ENCODE data around the gene EXOC3.
"Not testable (repeated sequence)": the region's sequence is repeated elsewhere in the genome, so short reads cannot be mapped to it uniquely, and the experiment has no call there.

The EXOC3 gene

GRCh38 chr5:458547-459353 is 15.8 kb downstream of the EXOC3 start:
- no peak for DNase-seq

- no peak for DNase-seq
Observed at GRCh38 chr5:459562-460272, 16.7 kb downstream of the EXOC3 start.

GRCh38 chr5:460273-460625 is 17.3 kb downstream of the EXOC3 start:
- DNase-seq = no peak

DNA sequence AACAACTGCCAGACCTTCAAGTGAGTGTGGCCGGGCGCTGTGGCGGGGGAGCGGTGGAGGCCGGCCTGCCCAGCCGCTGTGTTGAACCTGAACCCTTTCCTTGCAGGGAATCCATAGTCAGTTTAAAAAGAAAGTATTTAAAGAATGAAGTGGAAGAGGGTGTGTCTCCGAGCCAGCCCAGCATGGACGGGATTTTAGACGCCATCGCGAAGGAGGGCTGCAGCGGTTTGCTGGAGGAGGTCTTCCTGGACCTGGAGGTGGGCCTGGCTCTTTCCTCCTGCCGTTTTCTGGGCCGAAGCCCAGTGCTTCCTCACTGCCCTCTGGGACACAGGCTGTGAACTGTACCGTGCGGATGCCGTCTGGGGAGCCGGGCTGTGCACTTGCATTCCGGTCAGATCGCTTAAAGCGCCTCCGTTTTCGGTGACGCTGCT is 19.1 kb downstream of the EXOC3 start:
- no peak for DNase-seq

DNA sequence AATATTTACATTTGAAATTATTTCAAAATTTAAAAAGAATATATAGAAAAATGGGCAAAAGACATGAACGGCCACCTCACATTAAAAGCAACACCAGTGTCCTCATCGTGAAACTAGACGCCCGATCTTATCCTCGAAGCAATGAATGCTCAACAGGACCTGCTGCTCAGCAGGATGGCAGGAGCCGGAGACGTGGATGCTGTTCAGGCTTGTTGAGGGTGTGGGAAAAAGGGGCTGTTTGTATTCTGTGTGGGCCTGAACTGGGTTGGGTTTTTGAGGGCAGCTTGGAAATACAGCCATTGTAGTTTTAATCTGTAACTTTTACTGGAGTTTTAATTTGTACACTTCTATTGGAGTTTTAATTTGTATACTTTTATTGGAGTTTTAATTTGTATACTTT is 20.3 kb downstream of the EXOC3 start:
- no peak for DNase-seq

- DNase-seq = no peak
Observed at GRCh38 chr5:463952-464351, 21.0 kb downstream of the EXOC3 start.

GRCh38 chr5:464446-464842 is 21.5 kb downstream of the EXOC3 start:
- no peak for DNase-seq

DNA sequence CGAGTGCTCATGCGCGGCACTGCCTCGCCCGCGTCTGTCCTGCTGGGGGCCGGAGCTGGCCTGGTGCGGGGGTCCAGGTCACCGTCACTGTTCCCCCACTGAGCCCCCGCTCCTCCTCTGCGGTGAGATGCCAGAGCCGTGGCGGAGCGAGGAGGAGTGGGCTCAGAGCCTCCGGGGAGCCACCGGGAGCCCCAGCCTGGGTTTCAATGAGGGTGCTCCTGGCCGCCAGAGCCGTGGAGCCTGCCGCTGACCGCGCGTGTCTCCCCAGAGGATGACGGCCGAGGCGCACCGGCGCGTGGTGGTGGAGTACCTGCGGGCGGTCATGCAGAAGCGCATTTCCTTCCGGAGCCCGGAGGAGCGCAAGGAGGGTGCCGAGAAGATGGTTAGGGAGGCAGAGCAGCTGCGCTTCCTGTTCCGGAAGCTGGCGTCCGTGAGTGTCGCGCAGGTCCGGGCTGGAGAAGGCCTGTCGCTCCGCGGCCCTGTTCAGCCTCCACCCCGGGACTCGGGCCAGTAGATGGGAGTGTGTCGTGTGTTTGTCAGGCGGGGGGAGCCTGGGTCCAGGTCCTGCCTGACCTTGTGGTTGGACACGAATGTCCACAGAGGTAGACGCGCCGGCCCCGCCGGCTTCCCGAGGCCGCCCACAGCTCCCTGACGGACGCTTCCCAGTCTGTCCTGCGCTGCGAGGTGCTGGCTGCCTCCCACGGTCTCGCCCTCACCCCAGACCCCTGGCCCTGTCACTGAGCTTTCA is 22.0 kb downstream of the EXOC3 start:
- no peak for DNase-seq

- no peak for DNase-seq
Observed at GRCh38 chr5:465591-466403, 22.8 kb downstream of the EXOC3 start.

- no peak for DNase-seq
Observed at GRCh38 chr5:466661-467310, 23.8 kb downstream of the EXOC3 start.

DNA sequence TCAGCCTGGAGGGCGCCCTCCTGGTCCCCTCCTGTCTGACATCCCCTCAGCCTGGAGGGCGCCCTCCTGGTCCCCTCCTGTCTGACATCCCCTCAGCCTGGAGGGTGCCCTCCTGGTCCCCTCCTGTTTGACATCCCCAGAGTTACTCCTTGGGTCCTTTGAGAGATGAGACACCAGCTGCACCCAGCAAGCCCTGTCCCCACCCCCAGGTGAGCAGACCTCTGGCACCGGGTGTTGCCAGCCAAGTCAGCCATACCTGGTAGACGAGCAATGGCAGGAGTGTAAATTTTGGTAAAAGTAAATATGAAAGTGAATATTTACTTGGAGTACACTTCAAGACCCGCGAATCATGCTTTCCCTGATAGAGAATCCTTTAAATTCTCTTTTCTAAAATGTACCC is 25.4 kb downstream of the EXOC3 start:
- DNase-seq = no peak

- no peak for DNase-seq
Observed at GRCh38 chr5:469752-470483, 26.9 kb downstream of the EXOC3 start.

DNA sequence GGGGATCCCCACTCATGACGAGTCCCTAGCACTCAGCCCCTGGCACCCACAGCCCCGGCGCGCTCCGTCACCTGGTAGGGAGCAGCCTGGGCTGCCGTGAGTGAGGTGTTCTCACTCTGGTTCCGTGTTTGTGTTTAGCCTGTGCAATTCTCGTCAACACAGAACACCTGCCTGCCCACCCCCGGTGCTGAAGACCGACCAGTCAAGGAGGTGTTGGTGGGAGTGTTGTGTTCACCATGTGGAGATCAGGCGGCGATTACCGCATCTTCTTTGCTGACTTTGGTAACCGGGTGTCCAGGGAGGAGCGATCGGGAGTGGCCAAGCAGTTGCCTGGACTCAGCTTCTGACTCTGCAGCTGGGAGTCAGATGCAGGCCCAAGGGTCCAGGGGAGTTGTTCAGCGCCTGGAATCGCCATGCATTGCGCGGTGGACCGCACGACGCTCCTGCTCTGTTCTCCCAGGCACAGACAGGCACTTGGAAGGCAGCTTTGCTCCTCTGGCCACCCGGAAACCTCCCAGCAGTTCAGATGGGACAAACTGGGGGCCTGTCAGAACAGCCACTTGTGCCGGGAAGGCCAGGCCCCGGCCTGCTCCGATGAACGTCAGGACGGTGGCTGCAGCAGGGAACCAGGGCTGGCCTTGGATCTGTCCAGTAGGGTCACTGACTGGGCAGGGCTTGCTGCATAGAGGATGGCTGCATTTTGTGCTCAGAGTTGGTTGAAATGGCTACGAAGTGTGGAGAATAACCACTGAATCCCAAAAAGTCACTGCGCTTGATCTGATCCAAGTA is 28.2 kb downstream of the EXOC3 start:
- DNase-seq = no peak

DNA sequence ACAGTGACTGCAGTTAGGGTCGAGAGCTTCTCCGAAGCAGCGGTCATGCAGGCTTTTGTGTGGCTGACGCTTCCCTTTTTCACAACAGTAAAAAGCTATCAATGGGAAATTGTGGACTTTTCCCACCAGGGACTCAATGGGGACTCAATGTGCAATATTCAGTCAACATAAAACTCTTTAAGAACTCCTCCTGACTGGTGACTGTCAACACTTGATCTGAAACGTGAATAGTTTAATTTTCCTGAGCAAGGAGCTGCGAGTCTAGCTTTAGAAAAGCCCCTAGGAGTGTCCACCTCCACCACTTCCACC is 28.7 kb downstream of the EXOC3 start:
- no peak for DNase-seq

DNA sequence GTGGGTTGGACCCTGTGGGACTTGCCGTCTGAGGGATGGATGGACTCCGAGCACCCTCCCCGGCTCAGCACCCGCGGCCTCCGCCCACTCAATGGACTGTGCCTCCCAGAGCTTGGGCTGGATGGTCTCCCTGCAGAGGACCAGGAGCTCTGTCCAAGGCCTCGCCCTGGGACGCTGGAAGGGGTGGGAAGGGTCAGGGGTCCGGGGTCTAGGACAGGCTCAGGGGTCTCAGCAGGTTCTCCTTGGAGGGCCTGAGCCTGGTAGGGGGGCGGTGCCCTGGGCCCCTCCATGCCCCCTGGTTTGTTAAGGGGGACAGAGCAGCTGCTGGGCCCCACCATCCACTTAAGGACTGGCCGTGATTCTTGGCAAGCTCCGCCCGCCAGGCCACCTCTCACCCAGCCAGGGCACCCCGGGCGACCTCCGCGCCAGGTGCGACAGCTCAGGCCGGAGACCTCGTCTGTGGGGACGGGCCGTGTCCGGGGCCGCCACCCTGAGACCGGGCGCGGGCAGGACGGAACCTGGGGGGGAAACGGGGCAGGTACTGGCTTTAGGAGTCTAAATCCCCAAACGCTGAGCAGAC is 29.2 kb downstream of the EXOC3 start:
- DNase-seq = no peak

DNA sequence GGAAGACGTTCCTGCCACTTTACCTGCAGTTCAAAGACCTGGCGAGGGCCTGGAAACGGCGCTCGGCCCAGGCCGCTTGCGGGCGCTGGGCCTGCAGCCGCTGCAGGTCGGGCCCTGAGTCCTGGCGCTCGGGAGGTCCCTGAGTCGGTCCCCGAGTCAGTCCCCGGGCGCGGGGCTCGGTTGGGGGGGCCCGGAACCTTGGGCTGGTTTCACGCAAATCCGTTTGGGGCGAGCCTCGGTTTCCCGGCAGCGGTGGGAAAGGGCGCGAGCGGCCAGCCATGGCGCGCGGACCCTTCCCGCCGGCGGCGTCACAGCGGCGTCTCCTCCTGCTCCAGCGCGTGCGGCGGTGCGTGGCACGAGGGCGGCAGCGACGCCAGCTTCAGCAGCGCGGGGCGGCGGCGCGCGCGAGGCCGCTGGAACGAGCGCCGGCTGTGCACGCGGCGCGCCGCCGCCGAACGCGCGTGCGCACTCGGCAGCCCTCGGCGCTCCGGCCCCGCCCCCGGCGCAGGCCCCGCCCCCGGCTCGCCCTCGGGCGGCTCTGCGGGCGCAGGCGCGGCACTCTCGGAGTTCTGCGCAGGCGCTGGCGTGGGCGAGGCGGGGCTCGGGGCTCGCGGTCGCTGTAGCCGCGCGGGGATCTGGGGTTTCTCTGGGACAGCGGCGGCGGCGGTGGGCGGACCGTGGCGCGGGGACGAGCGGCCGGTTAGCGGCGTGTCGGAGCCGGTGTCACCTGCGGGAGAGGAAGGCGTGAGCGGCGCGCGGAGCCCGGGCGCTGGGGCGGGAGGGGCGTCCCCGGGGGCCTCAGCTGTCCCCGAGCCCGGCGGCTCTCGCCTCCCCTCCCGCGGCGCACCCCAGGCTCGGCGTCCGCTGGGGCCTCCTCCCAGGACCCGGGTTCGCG is 29.9 kb downstream of the EXOC3 start:
- peak; percentile 78 for DNase-seq

GRCh38 chr5:473551-474192 is 30.7 kb downstream of the EXOC3 start:
- DNase-seq = no peak

DNA sequence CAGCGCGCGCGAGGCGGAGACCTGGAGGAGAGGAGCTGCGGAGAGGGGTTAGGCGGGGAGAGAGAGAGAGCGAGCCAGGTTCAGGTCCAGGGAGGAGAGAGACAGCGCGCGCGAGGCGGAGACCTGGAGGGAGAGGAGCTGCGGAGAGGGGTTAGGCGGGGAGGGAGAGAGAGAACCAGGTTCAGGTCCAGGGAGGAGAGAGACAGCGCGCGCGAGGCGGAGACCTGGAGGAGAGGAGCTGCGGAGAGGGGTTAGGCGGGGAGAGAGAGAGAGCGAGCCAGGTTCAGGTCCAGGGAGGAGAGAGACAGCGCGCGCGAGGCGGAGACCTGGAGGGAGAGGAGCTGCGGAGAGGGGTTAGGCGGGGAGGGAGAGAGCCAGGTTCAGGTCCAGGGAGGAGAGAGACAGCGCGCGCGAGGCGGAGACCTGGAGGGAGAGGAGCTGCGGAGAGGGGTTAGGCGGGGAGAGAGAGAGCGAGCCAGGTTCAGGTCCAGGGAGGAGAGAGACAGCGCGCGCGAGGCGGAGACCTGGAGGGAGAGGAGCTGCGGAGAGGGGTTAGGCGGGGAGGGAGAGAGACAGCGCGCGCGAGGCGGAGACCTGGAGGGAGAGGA is 31.4 kb downstream of the EXOC3 start:
- DNase-seq = not testable (repeated sequence)

Data from NCI-H446 treated with DMSO at 0.1 percent for 48 hours (cell line).